Kidney epithelial cell (primary cell): ENCODE measurements around the gene DLX3. TPM values are rescaled to one million over a fixed set of nuclear protein-coding genes. Genes with fewer than 3 reads are reported as not detected.

ENCODE experiments used
- DNase-seq: peaks from one replicate; pipeline ENCODE4 v3.0.0-alpha.2; 2010; ENCODE audit warnings: low read depth
- H3K27me3 ChIP-seq: 2 replicates; pipeline ENCODE4 v1.6.0; 2011; ENCODE audit warnings: low read length; ENCODE audit not compliant: control insufficient read depth, insufficient read depth
- H3K36me3 ChIP-seq: 2 replicates; pipeline ENCODE4 v1.5.1; 2011; ENCODE audit warnings: low read length; ENCODE audit not compliant: control insufficient read depth, insufficient read depth
- H3K4me3 ChIP-seq: 2 replicates; pipeline ENCODE4 v1.5.1; 2011; ENCODE audit warnings: low read depth, mild to moderate bottlenecking, control low read depth, low read length
- CTCF ChIP-seq: IDR thresholded peaks from 2 replicates; pipeline ENCODE4 v1.5.1; 2011; ENCODE audit warnings: mild to moderate bottlenecking, moderate library complexity, low read length, control low read depth, inconsistent platforms; ENCODE audit not compliant: insufficient read depth, poor library complexity, severe bottlenecking
- total RNA-seq: library from RNA; depleted of rRNA; stranded (reverse); fragments of >200 nt; gene quantifications from 2 replicates; pipeline ENCODE4 v1.2.3, GENCODE V29; 2015

The DLX3 gene
- total RNA-seq, 1 donor from 2014 or later: 0.04 TPM

DNA sequence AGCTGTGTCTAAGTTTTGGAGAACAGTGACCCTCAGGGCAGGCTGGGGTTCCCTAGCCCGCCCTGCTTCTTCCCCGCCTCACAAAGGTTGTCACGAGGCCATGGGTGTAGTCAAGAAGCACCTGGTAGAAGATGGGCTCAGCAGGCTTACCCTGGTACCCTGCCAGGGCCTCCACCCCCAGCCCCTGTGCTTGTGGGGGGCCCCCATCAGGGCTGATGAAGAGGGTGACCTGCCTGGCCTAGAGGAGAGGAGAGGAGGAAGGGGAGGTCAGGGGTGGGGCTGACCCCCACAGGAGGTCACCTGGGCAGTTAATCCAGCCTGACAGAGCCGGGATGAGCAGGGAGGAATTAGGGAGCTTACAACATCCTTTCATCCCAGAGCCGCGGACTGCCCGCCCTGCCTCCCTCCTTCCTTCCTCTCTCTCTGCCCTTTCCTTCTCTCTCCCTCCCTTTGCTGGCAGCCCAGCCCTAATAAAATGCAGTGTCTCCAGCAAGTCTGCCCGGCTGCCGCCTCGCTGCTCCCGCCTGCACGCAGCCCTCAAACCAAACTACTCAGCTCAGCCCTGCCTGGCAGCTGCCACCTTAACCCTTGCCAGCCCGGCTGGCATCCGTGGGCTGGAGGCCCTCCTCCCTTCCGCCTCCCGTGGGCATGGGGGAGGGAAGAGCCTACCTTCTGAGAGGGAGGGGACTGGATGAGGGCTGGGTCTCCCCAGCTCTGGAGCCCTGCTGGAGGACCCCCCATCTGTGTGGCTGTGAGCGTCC, 7.2 kb downstream of the DLX3 start:
- no peak overlapping the region for H3K4me3 ChIP-seq
- H3K27me3 ChIP-seq: peaks cover 79% of the 10 kb centered on the region
- H3K36me3 ChIP-seq: no peaks in the 10 kb centered on the region
- no peak for TF ChIP-seq CTCF
- no peak for DNase-seq

GRCh38 chr17:49987290-49987585, 7.8 kb downstream of the DLX3 start:
- TF ChIP-seq CTCF: no peak
- DNase-seq: no peak
- Histone ChIP-seq H3K4me3 (no peak overlapping the region), H3K36me3 (no peaks in the 10 kb centered on the region), H3K27me3 (peaks cover 73% of the 10 kb centered on the region)

GRCh38 chr17:49986396-49987289, 8.4 kb downstream of the DLX3 start:
- Histone ChIP-seq H3K4me3 (no peak overlapping the region), H3K27me3 (peaks cover 68% of the 10 kb centered on the region), H3K36me3 (no peaks in the 10 kb centered on the region)
- no peak for DNase-seq
- TF ChIP-seq CTCF: no peak

GRCh38 chr17:49985310-49985990, 9.6 kb downstream of the DLX3 start:
- TF ChIP-seq CTCF: no peak
- peaks cover 66% of the 10 kb centered on the region for H3K27me3 ChIP-seq

GRCh38 chr17:49984776-49985175, 10.2 kb downstream of the DLX3 start:
- DNase-seq: no peak
- H3K4me3 ChIP-seq: no peak overlapping the region
- no peak for TF ChIP-seq CTCF
- peaks cover 68% of the 10 kb centered on the region for H3K27me3 ChIP-seq
- H3K36me3 ChIP-seq: no peaks in the 10 kb centered on the region

More at GRCh38 chr17:49985310-49985990, 9.6 kb downstream of the DLX3 start:
- no peak for DNase-seq
- Histone ChIP-seq H3K36me3 (no peaks in the 10 kb centered on the region), H3K4me3 (no peak overlapping the region)
